Right lobe of liver (tissue), 6 donors: ENCODE results near the gene KPTN. TPM values are rescaled to one million over a fixed set of nuclear protein-coding genes. Genes with fewer than 3 reads are reported as not detected.

Experiments used
- ATAC-seq, 4 donors: fragments of 200-7000 bp; cut with Tn5 transposase; one replicate each; pipeline ENCODE4 v1.9.1; 2020; ENCODE audit warnings: mild to moderate bottlenecking in 4 of 4, moderate library complexity in 4 of 4
- DNase-seq, 3 donors: peaks; one replicate each; pipeline ENCODE4 v3.0.0-alpha.2; 2020
- H3K27ac ChIP-seq, 3 donors: fragments of 200-600 bp; one replicate each; pipeline ENCODE4 v1.8.0; 2022
- H3K27me3 ChIP-seq, 2 donors: fragments of 200-600 bp; one replicate each; pipeline ENCODE4 v1.8.0; 2022
- H3K36me3 ChIP-seq, 4 donors: fragments of 200-600 bp; sonication (generic) in 1 of 4; one replicate each; pipeline versions ENCODE4 v1.5.1 to v1.8.0; 2017 to 2022; ENCODE audit warnings: control low read depth in 1 of 4
- H3K4me1 ChIP-seq, 4 donors: fragments of 200-600 bp; sonication (generic) in 1 of 4; one replicate each; pipeline versions ENCODE4 v1.5.1 to v1.8.0; 2017 to 2022; ENCODE audit warnings: control low read depth in 1 of 4
- H3K4me3 ChIP-seq, 3 donors: fragments of 200-600 bp; one replicate each; pipeline ENCODE4 v1.8.0; 2022
- H3K9me3 ChIP-seq, 4 donors: fragments of 200-600 bp; sonication (generic) in 1 of 4; one replicate each; pipeline versions ENCODE4 v1.5.1 to v1.8.0; 2017 to 2022; ENCODE audit warnings: control low read depth in 1 of 4
- CTCF ChIP-seq, 4 donors: fragments of 200-600 bp in 3 of 4; fragments of 450-650 bp in 1 of 4; IDR thresholded peaks; one replicate each; pipeline versions ENCODE4 v1.5.1 to v1.8.0; 2016 to 2022; ENCODE audit warnings: antibody characterized with exemption in 4 of 4, mild to moderate bottlenecking in 2 of 4
- POLR2A ChIP-seq: fragments of 450-650 bp; IDR thresholded peaks from one replicate; pipeline ENCODE4 v1.6.1; 2017; ENCODE audit warnings: antibody characterized with exemption, mild to moderate bottlenecking
- WGBS: methylation state at CpG from one replicate; pipeline ENCODE4 v1.1.6; 2018; ENCODE audit warnings: low coverage, low lambda C conversion rate; ENCODE audit not compliant: insufficient coverage; ENCODE audit errors: missing lambda C conversion rate; 5-methylcytosine and 5-hydroxymethylcytosine counted together
- intact Hi-C, 2 donors: fragments of 100-400 bp; cut with DNase I; formaldehyde crosslinking; loops; one replicate each; pipeline versions ENCODE4 v1.11.2 to v1.14.1; 2022
- total RNA-seq, 6 experiments: library from RNA; depleted of rRNA in 2 of 6; stranded (reverse); fragments of >200 nt in 2 of 6; fragmentation: NEBNext Ultra II Directional in 3 of 6; extraction: Animal tissue kit (Norgen Biotek cat#: 25700) in 3 of 6; gene quantifications; one replicate each; pipeline versions ENCODE4 v1.1.0 to v1.2.4, GENCODE V29; 2016 to 2023
- donor health status: DM: no; HTN: yes; CAD: no.
- donor health status: DM: no; HTN: no; CAD: no.
- donor health status: DM: no; HTN: no; CAD: no.
- donor health status: DM: no; HTN: yes; CAD: no.
- donor health status: DM: no; HTN: yes; CAD: no.

KPTN gene
- total RNA-seq, 6 experiments from 2014 or later = 3.1 to 7.8 (median 6.2) TPM

- ATAC-seq (no peak), DNase-seq (no peak)
- H3K9me3 ChIP-seq = no peaks in the 10 kb centered on the region
- H3K27ac ChIP-seq = no peak overlapping the region
- peaks cover 0 to 6% (median 0%) of the 10 kb centered on the region in 4 donors for H3K4me1 ChIP-seq
- no peak overlapping the region for H3K4me3 ChIP-seq
- WGBS = 28% methylated on average over 9 of the region's 9 CpGs
- no peaks in the 10 kb centered on the region for H3K36me3 ChIP-seq
- TF ChIP-seq CTCF (IDR thresholded peaks at IDR 0.05) = no peak
- TF ChIP-seq POLR2A = no peak
- H3K27me3 ChIP-seq = peaks cover 4 to 23% of the 10 kb centered on the region in 2 donors
- intact Hi-C loops = no loop called here
These were observed 35.7 kb downstream of the KPTN start for GRCh38 chr19:47448360-47448727.

- Histone ChIP-seq H3K9me3 (no peaks in the 10 kb centered on the region), H3K36me3 (no peaks in the 10 kb centered on the region), H3K27me3 (peaks cover 4 to 23% of the 10 kb centered on the region in 2 donors), H3K4me3 (no peak overlapping the region), H3K27ac (no peak overlapping the region), H3K4me1 (peaks cover 0 to 6% (median 0%) of the 10 kb centered on the region in 4 donors)
- peak in 2 of 3 donors; percentile 40 to 53 for DNase-seq
- intact Hi-C loops = no loop called here
- peak; percentile 53 to 69 (median 60) for ATAC-seq
- WGBS = 6% methylated on average over 21 of the region's 95 CpGs
- TF ChIP-seq CTCF (IDR thresholded peaks at IDR 0.05) (no peak), POLR2A (no peak)
These were observed 36.3 kb downstream of the KPTN start for GRCh38 chr19:47447470-47448359.

- Histone ChIP-seq H3K4me3 (no peak overlapping the region), H3K36me3 (no peaks in the 10 kb centered on the region), H3K27me3 (peaks cover 4 to 23% of the 10 kb centered on the region in 2 donors), H3K4me1 (peaks cover 0 to 6% (median 0%) of the 10 kb centered on the region in 4 donors), H3K27ac (no peak overlapping the region), H3K9me3 (no peaks in the 10 kb centered on the region)
- ATAC-seq (peak in 1 of 4 donors; percentile 61), DNase-seq (peak in 1 of 3 donors; percentile 45)
- WGBS = 16% methylated on average over 24 of the region's 28 CpGs
- intact Hi-C loops = no loop called here
- no peak for TF ChIP-seq CTCF (IDR thresholded peaks at IDR 0.05)
- no peak for TF ChIP-seq POLR2A
These were observed 37.2 kb downstream of the KPTN start for GRCh38 chr19:47446534-47447469.

- Histone ChIP-seq H3K27ac (no peak overlapping the region), H3K36me3 (no peaks in the 10 kb centered on the region), H3K4me1 (peaks cover 0 to 6% (median 0%) of the 10 kb centered on the region in 4 donors), H3K27me3 (peaks cover 4 to 23% of the 10 kb centered on the region in 2 donors), H3K4me3 (no peak overlapping the region), H3K9me3 (no peaks in the 10 kb centered on the region)
- TF ChIP-seq CTCF (IDR thresholded peaks at IDR 0.05) (no peak), POLR2A (no peak)
- peak in 2 of 3 donors; percentile 37 to 54 for DNase-seq
- intact Hi-C loops = no loop called here
- peak; percentile 30 to 54 (median 46) for ATAC-seq
- WGBS = 1% methylated on average over 15 of the region's 22 CpGs
These were observed 38.0 kb downstream of the KPTN start for GRCh38 chr19:47445937-47446402.
